Activated CD4-positive, alpha-beta T cell treated with anti-CD3 and anti-CD28 coated beads, Interleukin-2, amount 10 ng/mL, durations not matched to agents 24 days and 14 days (primary cell): ENCODE data around the gene SEMA3C. TPM values are rescaled to one million over a fixed set of nuclear protein-coding genes. Genes with fewer than 3 reads are reported as not detected.

Experiments
- DNase-seq: peaks from one replicate; pipeline ENCODE4 v3.0.0; 2022
- H3K27ac Mint-ChIP-seq: one replicate; pipeline ENCODE4 v1.8.0; 2022; ENCODE audit warnings: mild to moderate bottlenecking, mixed read lengths
- H3K27me3 Mint-ChIP-seq: one replicate; pipeline ENCODE4 v1.8.0; 2022; ENCODE audit warnings: mixed read lengths
- H3K36me3 Mint-ChIP-seq: one replicate; pipeline ENCODE4 v1.8.0; 2022; ENCODE audit warnings: low read depth, mild to moderate bottlenecking, mixed read lengths
- H3K4me1 Mint-ChIP-seq: one replicate; pipeline ENCODE4 v1.8.0; 2021; ENCODE audit warnings: mixed read lengths
- H3K4me3 Mint-ChIP-seq: one replicate; pipeline ENCODE4 v1.8.0; 2022; ENCODE audit warnings: mild to moderate bottlenecking, moderate library complexity, mixed read lengths
- H3K9me3 Mint-ChIP-seq: one replicate; pipeline ENCODE4 v1.8.0; 2021; ENCODE audit warnings: mixed read lengths
- intact Hi-C: fragments of 100-400 bp; cut with micrococcal nuclease; formaldehyde crosslinking; loops from one replicate; pipeline ENCODE4 v1.15.1; 2023
- total RNA-seq: library from RNA; stranded (reverse); gene quantifications from 2 replicates; pipeline ENCODE4 v1.2.3, GENCODE V29; 2022

The SEMA3C gene
- total RNA-seq, 1 donor from 2014 or later = not detected

DNA sequence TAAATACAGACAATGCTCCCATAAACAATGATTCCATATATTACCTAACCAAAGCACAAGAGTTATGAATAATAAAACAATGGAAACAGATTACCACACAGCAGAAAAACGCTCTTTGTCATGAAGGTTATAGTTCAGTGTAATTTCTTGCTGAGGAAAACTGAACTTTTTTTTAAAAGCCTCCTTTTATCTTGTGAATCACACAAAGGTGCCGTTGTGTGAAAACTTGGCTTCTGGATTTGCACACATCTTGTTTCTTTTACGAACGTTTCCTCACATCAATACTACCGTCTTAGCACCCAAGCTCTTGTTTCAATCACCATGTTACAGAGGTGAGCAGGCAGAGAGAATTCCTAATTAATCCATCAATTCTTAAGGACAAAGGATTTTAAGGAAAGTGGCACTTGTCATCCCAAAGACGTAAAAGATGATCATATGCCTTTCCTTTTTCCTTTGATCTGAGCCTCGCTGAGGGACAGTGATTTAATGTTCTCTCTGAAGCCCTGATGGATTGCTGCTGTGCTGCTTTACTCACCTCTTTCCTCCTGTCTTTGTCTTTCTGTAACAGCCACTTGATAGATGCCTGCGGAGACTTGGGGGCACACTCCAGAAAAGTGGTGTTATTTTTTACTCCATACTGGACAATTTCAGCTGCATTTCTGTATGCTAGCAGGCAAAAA lies 170.3 kb downstream of the SEMA3C start:
- Mint-ChIP-seq H3K36me3 (no peaks in the 10 kb centered on the region), H3K9me3 (no peaks in the 10 kb centered on the region), H3K27ac (no peak overlapping the region), H3K4me3 (no peak overlapping the region), H3K4me1 (no peaks in the 10 kb centered on the region), H3K27me3 (no peaks in the 10 kb centered on the region)
- no peak for DNase-seq
- intact Hi-C loops = no loop called here

DNA sequence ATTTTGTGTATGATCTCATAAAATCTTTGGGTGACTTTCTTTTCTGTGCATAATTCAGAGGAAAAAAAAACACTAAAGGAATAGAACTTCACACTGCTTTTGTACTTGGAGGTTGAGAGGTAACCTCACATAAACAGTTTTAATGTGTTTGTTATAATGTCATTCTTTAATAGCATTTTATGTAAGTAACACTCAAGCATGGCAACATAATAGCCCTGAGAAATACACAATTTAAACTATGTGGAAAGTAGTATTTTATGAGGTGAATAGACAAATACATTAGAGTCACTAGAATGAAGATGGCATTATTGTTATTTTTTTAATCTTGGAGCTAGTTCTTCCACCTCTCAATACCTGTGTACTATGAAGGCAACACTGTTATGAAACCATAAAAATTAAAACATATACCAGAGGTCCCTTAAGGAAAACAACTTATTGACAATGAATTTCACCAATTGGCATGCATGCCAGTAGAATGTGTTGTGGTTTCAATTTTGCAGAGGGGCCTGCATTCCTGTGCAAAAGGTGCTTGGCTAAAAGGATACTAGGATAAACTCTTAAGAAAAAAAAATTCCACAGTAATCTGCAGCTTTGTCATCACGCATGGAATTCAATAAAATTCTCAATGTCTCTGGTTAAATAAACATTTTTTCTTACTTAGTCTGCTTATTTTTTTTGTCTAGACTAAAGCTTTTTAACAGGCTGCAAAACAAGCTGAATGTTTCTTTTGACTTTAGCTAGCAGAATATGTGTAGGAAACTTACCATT lies 177.9 kb downstream of the SEMA3C start:
- Mint-ChIP-seq H3K27me3 (no peaks in the 10 kb centered on the region), H3K27ac (no peak overlapping the region), H3K9me3 (no peaks in the 10 kb centered on the region), H3K4me3 (no peak overlapping the region), H3K4me1 (no peaks in the 10 kb centered on the region), H3K36me3 (no peaks in the 10 kb centered on the region)
- intact Hi-C loops = no loop called here
- no peak for DNase-seq

DNA sequence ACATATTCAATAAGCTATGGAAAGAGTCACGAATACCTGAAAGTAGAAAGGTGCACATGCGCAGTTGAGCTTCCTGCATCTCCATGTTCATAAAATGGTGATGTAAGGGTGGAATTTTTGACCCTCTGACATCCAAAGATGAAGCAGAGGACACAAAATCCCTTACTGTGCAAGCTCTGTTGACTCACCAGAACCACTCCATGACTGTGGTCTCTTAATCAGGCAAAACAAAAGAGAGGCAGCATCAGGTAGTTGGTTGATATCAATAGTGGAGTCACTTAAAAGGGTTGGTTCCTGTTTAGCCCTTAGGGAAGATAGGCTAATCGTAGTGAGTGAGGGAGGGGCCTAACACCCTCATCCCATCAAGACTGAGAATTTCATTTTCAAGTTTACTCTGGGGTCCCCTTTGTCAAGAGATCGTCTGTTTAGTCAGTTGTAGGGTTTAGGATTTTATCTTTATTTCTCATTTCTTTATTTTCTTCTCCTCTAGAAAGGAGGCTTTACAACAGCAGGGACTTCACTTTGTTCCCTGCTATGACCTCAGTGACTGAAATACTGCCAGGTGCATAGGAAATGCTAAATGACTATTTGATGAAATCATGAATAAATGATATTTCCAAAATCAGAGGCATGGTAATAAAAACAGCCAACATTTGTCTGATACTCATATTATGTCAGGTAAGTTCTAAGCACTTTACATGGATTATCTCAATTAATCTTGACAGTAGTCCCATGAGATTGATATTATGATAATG lies 182.3 kb downstream of the SEMA3C start:
- no peaks in the 10 kb centered on the region for H3K9me3 Mint-ChIP-seq
- H3K36me3 Mint-ChIP-seq = no peaks in the 10 kb centered on the region
- no peak overlapping the region for H3K4me3 Mint-ChIP-seq
- no peaks in the 10 kb centered on the region for H3K4me1 Mint-ChIP-seq
- intact Hi-C loops = no loop called here
- DNase-seq = no peak
- H3K27ac Mint-ChIP-seq = no peak overlapping the region
- no peaks in the 10 kb centered on the region for H3K27me3 Mint-ChIP-seq

DNA sequence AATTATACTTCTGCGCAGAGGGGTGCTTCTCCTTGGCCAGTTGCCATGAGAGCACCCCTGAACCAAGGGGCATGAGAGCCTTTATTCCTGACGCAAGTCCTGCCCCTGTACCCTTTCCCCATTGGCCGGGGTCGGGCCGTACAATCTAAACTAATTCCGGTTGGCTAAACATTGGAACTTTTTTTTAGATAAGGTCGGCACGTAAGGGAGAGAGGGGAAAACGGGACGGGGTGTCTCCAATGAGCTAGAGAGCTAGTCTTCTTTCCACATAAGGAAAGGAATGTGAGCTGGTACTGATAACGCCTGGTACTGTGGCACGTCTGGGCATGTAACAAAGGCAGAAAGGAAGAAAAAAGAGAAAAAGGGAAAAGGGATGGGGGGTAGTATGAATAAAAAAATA lies 183.5 kb downstream of the SEMA3C start:
- DNase-seq = no peak
- Mint-ChIP-seq H3K4me3 (no peak overlapping the region), H3K9me3 (no peaks in the 10 kb centered on the region), H3K36me3 (no peaks in the 10 kb centered on the region), H3K27me3 (no peaks in the 10 kb centered on the region), H3K4me1 (no peaks in the 10 kb centered on the region), H3K27ac (no peak overlapping the region)
- intact Hi-C loops = no loop called here

DNA sequence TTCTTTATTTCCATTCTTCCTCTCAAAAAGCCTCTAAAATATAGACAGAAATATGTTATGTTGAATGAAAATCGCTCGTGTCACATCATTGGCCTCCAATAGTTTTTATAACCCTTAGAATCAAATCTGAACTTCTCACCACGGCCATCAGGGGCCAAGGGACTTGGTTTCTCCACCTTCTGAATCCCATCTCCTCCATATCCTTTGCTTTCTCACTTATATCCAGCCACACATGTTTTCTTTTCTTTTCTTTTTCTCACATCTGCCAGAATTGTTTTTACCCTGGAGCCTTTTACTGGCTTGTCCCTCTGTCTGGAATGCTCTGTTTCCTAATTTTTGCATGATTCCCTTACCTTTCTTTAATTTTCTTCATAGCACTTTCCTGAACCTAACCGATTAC lies 184.8 kb downstream of the SEMA3C start:
- H3K27ac Mint-ChIP-seq = no peak overlapping the region
- no peaks in the 10 kb centered on the region for H3K9me3 Mint-ChIP-seq
- intact Hi-C loops = no loop called here
- H3K27me3 Mint-ChIP-seq = no peaks in the 10 kb centered on the region
- H3K36me3 Mint-ChIP-seq = no peaks in the 10 kb centered on the region
- no peak overlapping the region for H3K4me3 Mint-ChIP-seq
- DNase-seq = no peak
- no peaks in the 10 kb centered on the region for H3K4me1 Mint-ChIP-seq

DNA sequence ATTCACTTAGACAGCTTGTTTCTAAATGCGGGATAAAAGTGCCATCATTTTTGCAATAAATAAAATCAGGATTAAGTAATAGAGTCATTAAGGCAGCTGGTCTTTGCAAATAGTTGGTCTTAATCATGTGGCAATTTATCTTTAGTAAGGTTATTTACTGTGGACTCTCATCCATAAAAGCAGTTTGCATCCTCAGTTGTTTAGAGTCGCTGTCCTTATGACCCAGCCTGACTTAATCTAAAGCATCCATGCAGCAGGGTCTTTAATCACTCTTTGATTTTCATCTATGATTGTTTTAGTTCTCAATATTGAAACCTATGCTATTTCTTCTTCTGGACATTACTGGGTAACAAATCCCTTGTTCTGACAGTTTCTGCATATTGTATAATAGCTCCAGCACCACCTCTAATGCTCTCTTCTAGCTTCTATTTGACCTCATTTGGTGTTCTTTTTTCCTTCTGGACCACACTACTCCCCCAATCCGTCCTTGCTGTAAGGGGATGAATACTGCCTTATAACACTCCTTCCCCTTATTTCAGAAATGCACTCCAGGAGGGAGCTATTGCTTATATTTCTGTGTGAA lies 185.4 kb downstream of the SEMA3C start:
- H3K4me1 Mint-ChIP-seq = no peaks in the 10 kb centered on the region
- no peaks in the 10 kb centered on the region for H3K36me3 Mint-ChIP-seq
- no peaks in the 10 kb centered on the region for H3K9me3 Mint-ChIP-seq
- intact Hi-C loops = no loop called here
- H3K27ac Mint-ChIP-seq = no peak overlapping the region
- no peaks in the 10 kb centered on the region for H3K27me3 Mint-ChIP-seq
- DNase-seq = no peak
- H3K4me3 Mint-ChIP-seq = no peak overlapping the region

DNA sequence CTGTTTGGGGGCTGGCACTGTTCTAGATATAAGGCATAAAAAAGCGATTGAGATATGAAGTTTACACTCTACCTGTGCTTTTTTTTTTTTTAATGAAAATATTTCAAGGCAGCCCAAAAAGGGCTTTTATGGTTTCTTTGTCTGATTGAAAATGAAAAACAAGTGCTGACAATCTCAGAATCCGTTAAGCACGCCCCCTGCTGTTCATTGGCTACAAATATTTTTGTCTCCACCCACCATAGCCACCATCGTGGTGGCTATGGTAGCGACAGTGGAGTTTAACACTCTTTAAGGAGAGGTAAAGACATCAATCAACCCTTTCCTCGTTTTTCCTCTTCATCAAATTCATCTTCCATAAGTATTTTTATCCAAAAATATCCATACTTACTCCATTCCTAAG lies 186.2 kb downstream of the SEMA3C start:
- no peaks in the 10 kb centered on the region for H3K4me1 Mint-ChIP-seq
- intact Hi-C loops = no loop called here
- no peak for DNase-seq
- no peaks in the 10 kb centered on the region for H3K9me3 Mint-ChIP-seq
- H3K36me3 Mint-ChIP-seq = no peaks in the 10 kb centered on the region
- no peaks in the 10 kb centered on the region for H3K27me3 Mint-ChIP-seq
- no peak overlapping the region for H3K27ac Mint-ChIP-seq
- H3K4me3 Mint-ChIP-seq = no peak overlapping the region

DNA sequence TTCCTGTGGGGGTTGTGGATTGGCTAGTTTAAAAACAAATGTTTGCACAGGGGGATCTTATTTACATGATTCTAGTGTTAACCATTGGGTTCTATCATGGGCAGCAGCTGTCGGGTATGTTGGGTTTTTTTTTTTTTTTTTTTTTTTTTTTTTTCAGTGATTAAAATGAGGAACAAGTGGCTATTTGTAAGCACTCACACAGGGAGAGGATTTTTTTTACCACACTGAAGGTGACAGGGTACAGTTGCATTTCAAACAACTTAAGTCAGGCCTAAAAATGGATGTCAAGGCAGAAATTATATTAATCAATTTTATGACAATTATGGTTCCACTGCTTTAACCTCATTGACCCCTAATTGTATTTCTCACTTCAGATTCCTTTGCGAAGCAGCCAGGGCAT lies 187.6 kb downstream of the SEMA3C start:
- H3K9me3 Mint-ChIP-seq = no peaks in the 10 kb centered on the region
- H3K36me3 Mint-ChIP-seq = no peaks in the 10 kb centered on the region
- no peak overlapping the region for H3K4me3 Mint-ChIP-seq
- H3K4me1 Mint-ChIP-seq = no peaks in the 10 kb centered on the region
- no peak for DNase-seq
- intact Hi-C loops = no loop called here
- no peak overlapping the region for H3K27ac Mint-ChIP-seq
- no peaks in the 10 kb centered on the region for H3K27me3 Mint-ChIP-seq

DNA sequence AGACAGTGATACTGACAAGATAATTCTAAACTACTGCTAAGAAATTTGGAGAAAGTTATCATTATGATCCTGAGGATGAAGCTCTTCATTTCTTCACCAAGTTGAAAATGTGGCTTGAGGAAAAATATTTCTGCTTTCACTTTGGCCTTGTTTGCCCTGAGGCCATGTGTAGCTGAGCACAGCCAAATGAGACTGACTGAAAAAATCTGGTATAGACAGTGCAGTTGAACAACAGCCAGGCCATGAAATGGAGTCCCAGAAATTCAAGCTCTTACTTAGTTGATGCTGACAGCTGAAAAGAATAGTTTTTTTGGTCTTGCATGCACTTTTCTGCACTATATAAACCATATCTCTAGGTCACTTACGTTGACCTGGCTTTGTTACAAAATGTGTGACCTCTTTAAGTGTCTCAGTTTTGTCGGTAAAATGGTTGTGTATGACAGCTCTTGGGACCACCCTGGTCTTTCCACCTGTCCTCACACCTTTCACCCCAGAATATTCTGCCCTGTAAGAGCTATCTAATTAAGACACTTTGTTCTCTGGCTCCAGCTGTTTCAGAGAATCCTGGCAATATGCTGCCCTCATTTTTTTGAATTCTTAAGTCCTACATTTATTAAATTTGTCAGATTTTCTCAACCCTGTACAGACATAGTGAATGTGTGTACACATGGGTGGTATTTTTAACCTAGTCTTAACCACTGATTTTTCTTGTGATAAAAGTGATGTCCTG lies 189.1 kb downstream of the SEMA3C start:
- Mint-ChIP-seq H3K36me3 (no peaks in the 10 kb centered on the region), H3K27me3 (no peaks in the 10 kb centered on the region), H3K4me3 (no peak overlapping the region), H3K4me1 (no peaks in the 10 kb centered on the region), H3K27ac (no peak overlapping the region), H3K9me3 (no peaks in the 10 kb centered on the region)
- no peak for DNase-seq
- intact Hi-C loops = no loop called here

DNA sequence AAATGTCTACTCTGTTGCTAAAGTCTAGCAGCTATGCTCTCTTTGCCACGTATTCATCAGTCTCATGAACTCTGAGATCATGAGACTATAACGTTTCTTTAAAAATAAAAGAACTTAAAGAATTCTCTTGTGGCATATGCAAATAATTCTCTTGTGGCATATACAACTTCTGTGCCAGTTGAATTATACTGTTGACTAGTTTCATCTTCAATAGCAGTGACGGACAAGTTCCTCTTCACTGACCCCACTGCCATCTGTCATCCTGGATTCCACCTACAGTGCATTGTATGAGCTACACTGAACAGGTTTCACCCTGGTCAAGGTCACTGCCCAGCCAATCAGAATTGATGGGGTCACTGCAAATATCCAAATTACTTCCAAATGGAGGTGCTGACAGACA lies 192.2 kb downstream of the SEMA3C start:
- no peaks in the 10 kb centered on the region for H3K27me3 Mint-ChIP-seq

DNA sequence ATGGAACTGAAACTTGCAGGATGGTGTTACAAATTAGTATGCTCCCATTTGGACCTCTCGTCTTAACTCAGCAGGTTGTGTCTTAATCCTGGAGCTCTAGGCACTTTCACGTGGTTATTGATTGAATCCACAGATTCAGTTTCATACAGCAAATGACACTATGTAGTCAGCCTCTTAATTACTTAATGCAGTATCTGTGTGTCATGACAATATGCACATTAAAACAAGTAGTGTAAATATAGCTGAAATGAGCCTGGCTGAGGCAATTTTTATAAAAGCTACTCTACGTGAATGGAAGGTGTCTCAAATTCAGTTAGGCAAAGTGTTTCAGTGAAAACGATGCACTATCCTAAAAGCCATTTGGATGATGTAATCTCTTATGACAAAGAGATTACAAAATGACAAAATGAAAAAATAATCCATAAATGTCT lies 193.7 kb downstream of the SEMA3C start:
- intact Hi-C loops = no loop called here
- DNase-seq = no peak
- H3K4me1 Mint-ChIP-seq = no peaks in the 10 kb centered on the region
- H3K27me3 Mint-ChIP-seq = no peaks in the 10 kb centered on the region
- no peak overlapping the region for H3K4me3 Mint-ChIP-seq
- no peak overlapping the region for H3K27ac Mint-ChIP-seq
- no peaks in the 10 kb centered on the region for H3K36me3 Mint-ChIP-seq
- no peaks in the 10 kb centered on the region for H3K9me3 Mint-ChIP-seq

More for the DNA sequence above, 192.2 kb downstream of the SEMA3C start:
- DNase-seq = no peak
- Mint-ChIP-seq H3K4me1 (no peaks in the 10 kb centered on the region), H3K4me3 (no peak overlapping the region), H3K27ac (no peak overlapping the region), H3K36me3 (no peaks in the 10 kb centered on the region), H3K9me3 (no peaks in the 10 kb centered on the region)
- intact Hi-C loops = no loop called here

DNA sequence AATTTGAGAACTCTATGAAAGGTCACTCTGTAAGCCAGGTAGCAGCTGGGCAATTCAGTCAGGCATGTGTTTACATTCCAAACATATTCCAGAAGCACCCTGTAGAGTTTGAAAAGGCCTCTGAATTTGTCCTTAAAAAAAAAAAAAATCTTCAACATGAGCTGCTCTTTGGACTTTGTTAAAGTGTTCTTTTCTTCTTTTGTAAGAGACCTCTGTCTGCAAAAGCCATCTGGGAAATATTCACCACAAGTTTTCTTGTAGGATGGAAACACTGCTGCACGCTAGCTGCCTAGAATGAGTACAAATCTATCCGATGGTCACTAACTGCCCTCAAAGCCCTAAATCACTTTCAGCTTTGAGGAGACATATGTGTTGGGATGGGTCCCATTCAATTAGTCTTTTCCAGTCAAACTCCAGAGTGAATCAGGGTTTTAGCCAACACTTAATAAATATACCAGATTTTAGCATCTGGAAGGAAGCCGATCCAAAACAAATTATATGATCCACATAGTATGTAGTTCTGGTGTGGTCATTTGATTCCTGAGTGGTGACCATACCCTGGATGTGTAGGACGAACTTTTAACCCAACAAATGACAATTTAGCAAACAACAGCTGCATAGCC lies 194.5 kb downstream of the SEMA3C start:
- Mint-ChIP-seq H3K4me1 (no peaks in the 10 kb centered on the region), H3K36me3 (no peaks in the 10 kb centered on the region), H3K9me3 (no peaks in the 10 kb centered on the region), H3K27ac (no peak overlapping the region), H3K27me3 (no peaks in the 10 kb centered on the region), H3K4me3 (no peak overlapping the region)
- intact Hi-C loops = no loop called here
- DNase-seq = no peak

DNA sequence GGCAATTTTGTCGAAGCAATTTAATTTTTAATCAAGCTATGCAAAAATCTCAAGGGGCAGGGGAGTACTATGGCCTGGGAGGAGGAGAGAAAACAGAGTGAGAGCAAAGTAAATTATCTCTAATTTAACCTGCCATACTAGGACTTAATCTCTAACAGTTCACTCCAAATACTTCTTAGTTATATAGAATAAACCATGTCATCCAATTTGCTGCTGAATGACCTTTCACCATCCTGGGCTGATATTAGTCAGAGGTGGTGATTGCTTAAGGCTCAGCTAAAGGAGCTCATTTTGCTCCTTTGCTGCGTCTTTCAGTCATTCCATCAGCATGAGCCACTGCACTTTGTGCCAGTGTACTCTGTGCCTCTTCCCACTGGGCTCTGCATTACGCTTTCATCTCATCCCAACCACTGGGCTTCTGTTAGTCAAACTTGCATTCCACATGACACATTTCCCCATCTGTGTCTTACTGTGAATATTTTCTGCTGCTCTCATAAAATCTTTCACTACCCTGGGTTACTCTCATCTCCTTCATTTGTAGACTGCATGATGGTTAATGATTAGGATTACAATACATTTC lies 196.1 kb downstream of the SEMA3C start:
- Mint-ChIP-seq H3K27ac (no peak overlapping the region), H3K4me3 (no peak overlapping the region), H3K4me1 (no peaks in the 10 kb centered on the region), H3K27me3 (no peaks in the 10 kb centered on the region), H3K36me3 (no peaks in the 10 kb centered on the region), H3K9me3 (no peaks in the 10 kb centered on the region)
- intact Hi-C loops = no loop called here
- DNase-seq = no peak
